Measurements from ENCODE around the gene ARPC5L.

ARPC5L gene

DNA sequence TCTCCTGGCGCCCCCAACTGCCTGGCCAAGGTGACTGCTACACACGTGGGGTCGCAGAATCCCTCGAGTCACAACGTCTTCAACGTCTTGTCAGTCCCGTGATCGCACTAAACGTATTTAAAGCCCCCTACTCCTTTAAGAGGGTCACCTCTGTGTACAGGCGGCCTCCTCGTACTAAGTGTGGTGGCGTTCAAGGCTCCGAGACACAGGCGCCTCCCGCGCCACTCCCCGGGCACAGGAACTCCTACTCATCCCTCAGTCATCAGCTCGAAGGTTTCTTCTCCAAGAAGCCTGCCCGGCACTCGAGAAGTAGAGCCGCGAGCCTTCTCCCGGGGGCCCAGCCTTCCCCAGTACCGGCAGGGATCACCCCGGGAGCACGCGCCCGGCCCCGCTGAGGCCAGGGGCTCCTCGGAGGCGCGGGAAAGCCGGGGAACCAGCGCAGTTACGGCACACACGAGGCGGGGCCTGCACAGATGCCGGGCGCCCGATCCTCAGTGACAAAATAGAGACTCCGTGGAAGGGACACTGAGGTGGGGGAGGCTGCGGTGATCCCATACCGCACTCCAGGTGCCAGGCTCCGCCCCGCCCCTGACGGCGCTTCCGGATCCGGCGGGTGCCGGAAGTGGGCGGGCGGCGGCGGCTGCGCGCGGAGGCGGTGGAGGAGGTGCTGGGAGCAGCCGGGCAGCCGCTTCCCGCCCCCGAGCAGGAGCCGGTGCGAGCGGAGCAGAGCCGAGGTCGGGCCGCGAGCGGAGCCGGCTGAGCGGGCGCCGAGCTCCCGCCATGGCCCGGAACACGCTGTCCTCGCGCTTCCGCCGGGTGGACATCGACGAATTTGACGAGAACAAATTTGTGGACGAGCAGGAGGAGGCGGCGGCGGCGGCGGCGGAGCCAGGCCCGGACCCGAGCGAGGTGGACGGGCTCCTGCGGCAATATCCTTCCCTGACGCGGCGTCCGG is 6.9 kb downstream of the ARPC5L start:
- DNase-seq: peak; percentile 86

DNA sequence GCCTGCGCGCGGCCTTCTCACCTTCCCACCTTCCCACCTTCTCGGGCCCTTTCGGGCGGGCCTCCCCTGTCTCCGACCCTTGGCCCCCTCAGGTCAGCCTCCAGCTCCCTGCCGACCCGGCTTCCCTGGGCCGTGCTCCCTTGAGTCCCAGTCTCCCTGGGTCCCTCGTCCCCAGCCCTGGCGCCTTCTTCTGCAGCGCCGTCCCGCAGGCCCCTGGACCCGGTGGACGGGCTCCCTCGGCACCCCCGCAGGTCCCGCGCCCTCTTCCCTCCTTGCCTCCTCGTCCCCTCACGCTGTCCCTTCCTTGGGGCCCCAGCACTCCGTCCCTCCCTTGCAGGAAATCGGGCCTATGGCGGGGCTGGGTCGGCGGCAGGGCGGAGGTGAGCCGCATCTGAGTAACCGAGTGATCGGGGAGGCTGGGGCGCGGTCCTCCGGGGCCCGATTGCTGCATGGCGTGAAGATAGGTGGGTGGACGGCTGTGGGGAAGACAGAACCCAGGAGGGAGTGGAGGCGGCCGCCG is 7.6 kb downstream of the ARPC5L start:
- DNase-seq: peak; percentile 40

DNA sequence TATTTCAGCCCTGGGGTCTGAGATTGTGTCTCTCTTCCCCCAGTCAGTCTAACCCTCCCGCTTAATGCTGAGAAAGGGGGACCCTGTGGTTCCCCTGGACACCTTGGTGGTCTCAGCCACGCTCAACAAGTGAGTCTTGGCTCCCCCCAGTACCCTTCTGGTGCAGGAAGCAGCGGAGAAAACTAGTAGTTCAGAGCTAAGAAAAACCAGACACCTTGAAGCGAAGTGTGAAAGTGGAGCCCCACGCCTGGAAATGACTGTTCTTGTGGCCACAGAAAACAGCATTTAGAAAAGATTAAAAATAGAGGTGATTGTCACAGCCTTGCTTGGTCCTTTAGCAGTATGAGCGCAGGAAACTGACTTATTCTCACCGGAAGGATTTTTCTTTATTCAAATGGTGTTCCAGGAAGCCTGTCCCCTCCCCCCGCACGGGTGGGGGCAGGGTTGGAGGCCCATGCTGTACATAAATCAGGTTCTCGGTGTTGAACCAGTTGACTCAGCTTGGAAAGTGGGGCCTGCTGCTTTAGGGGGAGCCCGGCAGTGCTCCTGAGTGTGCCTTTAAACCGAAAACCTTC is 8.1 kb downstream of the ARPC5L start:
- DNase-seq: peak; percentile 68

DNA sequence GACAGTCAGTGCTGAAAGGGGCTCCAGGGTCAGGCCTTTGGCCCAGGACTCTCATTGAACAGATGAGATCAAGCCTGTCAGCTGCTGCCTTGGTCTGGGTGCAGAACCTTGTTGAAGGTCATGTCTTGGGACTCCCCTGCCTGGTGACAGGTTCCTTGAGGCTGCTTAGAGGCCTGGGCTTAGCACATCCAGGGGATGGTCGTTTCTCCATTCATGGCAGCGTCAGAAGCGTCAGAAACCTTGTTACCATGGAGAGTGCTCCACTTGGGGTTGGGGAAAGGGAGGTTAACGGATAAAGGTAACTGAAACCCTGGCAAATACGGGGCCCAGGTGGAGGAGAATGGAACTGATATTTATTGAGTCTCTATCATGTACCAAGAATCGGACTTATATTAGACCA is 8.8 kb downstream of the ARPC5L start:
- DNase-seq: no peak

DNA sequence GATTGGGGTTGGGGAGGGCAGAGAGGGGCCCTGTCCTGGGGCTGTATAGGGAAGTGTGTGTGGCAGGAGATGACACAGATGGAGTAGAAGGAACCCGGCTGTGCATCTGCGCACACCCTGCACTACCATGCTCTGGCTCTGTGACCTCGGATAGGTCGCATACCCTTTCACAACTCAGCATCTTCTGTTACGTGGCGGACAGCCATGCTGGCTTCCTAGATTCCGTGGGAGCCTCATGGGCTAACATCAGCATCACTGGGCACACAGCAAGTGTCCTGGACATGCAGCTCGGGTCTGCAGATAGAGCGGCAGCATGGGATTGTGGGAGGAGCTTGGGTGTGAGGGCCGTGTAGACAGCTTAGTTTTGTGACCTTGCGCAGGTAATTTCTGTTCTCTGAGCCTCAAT is 9.2 kb downstream of the ARPC5L start:
- no peak for DNase-seq

DNA sequence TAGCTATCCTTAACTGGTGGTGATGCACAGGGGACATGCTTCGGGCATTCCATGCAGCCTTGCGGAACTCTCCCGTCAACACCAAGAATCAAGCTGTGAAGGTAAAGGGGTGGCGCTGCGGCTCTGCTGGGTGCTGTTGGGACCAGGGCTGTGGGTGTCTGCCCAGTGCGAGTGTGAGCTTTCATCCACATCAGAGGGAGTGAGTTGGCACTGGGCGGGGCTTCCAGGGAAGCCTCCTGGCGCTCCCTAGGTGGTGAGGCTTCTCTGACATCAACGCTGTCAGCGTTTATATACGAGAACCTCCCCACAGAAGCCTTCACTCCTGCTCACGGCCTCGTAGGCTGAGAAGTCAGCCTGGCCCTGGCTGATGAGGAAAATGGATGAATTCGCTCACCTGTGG is 11.7 kb downstream of the ARPC5L start:
- DNase-seq: no peak

DNA sequence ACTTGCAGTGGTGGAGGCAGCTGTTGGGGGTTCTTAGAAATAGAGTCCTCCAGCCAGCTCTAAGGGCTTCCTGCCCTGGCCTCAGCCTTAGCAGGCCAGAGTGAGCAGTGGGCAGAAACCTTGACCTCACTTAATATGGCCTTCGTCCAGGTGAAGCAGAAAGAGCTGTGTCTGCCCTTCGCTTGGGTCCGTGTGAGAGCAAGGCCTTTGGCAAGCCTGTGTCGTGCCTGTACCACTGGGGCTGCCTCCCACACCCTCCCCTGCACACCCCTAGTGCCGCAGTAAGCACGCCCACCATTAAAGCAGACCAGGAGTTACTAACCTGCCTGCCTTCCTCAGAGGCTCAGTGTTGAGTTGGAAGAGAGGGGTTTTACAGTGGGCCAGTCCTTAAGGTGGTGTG is 13.6 kb downstream of the ARPC5L start:
- no peak for DNase-seq

DNA sequence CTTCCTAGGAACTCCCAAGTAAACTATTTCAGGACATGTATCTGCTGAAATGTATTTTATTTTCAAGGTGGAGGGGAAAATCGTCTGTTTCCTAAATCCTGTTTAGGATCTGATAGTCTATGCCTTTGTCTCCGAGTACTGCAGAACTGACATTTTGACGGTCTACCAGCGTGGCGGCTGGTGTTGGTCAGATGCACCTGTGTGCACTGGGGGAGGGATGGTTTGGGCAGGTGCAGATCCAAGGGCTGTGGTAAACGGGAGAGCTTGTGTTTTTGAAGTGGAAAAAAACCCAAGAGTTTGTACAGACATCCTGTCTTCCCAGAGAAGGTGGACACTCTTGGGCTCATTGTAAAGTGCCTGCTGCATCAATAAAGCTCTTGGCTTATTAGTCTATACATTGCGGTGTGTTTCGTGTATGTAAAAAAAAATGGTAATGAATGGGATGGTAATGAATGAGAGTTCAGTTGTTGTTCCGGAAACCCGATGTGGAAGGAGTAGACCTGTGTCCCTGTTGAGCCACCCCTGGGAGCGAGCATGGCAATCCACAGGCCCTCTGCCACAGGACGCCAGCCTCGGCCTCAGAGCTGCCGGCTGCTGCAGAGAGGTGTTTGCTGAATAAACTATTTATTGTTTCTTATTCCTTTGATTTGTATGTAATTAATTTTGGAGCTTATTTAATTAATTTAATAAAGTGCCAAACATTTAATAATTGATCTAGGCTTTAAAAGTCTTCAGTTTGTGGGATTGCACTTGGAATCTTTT is 15.3 kb downstream of the ARPC5L start:
- no peak for DNase-seq

DNA sequence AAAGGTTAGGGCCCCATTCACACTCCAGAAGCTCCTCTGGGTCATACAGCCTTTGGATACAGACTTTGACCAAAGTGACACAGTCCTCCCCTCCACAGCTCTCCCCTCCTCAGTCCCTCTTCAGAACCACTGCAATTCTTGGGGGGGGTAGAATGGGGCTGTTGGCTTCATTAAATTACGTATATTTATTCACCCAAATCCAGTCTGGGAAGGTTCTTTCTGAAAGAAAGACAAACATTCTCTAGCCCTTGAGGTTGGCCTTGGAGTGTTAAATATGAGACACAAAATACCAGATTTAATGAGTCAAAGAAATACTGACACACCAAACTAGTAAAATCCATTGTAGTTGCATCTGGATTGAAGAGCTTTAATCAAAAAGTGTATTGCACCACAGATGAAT is 16.1 kb downstream of the ARPC5L start:
- no peak for DNase-seq

DNA sequence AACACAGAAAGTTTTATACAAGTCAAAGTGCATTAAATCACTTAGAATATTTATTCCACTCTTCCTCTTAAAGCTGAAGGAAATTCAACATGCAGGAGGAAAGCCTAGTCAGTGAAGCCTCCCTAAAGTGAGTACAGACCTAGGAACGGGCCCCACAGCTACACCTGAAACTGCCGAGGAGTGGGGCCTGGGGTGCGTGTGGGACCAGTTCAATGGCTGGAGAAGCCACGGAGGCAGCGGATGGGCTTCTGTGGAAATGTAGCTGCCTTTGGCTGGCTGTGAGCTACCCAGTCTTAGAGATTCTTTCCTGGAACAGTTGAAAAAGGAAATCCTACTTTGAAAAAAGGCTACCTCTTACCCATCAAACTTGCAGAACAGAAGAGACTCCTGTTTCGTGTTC is 16.6 kb downstream of the ARPC5L start:
- no peak for DNase-seq

DNA sequence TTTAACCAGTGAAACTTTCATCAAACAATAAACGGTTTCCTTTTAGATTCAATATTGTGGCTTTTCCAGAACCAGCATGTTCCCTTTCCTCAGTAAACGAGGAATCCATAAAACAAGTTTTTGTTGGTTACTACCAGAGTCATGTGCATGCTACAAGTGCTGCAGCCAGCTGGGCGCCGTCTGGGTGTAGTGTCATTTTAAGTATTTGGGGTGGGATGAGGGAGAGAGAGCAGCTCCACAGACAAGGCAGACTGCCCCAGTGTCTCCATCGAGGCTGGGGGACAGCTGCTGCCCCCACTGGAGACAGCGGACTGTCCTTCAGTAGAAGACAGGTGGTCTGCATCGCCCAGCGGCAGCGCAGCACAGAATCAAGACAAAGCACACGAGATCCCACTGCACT is 17.3 kb downstream of the ARPC5L start:
- no peak for DNase-seq

DNA sequence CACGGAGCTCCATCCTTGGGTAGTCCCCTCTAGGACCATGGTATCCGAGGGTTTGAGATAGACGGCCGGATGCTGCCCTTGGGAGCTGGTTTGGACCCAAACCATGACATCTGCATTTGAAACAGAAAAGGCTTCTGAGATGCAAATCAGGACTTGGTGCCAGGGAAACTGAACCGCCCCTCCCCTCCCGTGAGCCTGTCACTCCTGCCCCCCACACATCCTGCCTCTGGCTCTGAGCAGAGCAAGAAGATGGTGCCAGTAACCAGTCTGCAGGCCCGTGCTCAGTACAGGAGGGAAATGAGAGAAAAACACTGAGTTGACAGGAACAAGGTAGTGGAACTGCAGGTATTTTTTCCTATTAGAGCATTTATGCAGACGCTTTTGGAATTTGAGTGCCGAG is 18.6 kb downstream of the ARPC5L start:
- no peak for DNase-seq

DNA sequence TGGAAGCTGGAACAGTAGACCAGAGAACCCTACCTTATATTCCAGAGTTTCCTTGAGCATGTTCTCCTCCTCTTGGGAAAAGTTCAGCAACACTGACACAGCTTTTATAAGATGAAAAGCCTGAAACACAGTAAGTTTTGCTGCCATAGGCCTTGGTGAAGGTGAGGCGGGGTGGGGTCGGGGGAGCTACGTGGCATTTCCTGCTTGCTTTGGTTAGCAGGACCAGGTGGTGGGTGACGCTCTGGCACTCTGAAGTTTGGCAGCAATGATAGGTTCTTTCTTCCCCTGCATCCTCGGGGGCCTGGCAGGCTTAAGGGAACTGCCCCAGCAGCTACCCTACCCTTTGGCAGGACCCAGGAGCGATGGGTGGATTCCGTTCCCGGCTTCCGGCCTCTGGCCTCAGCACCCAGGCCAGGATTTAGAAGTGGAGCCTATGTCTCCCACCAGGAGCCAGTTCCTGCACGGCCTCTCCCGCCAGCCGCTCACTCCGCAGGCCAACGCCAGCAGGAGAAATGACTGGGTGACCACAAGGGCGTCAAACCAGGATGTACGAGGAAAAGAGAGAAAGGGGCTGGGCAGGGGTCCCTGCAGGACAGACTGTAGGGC is 19.3 kb downstream of the ARPC5L start:
- DNase-seq: no peak

DNA sequence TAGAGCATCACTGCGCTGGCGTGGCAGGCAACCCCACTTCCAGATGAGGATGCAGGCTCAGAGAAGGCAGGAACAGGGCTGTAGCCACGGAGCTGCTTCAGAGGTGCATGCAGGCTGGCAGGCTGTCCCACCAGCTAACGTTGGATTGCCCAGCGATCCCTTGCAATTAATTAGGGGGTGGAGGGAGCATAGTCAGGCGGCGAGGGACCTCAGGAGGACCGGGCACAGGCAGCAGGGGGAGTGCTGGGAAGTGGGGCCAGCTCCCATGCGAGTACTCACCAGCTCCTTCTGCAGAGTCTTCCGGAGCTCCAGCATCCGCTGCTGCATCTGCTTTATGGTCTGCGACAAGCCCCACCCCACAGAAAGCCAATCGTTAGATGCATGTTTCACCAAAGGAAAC is 20.3 kb downstream of the ARPC5L start:
- no peak for DNase-seq

DNA sequence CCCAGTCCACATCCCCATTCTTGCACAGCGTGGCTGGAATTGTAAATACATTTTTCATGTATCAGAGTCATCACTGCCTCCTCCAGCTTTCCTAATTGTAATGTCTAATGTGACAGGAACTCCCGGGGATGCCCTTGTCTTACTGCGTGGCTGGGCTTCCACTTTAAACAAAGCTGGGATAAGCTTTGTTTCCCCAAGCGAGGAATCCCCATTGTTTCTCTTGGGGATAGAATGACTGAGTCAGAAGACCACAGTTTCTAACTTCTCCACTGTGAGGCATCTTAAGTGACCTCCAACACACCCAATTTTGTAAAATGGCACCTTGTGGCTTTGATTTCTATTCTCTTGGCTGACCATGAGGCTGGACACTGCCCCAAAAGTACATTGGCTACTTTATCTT is 22.4 kb downstream of the ARPC5L start:
- DNase-seq: no peak

DNA sequence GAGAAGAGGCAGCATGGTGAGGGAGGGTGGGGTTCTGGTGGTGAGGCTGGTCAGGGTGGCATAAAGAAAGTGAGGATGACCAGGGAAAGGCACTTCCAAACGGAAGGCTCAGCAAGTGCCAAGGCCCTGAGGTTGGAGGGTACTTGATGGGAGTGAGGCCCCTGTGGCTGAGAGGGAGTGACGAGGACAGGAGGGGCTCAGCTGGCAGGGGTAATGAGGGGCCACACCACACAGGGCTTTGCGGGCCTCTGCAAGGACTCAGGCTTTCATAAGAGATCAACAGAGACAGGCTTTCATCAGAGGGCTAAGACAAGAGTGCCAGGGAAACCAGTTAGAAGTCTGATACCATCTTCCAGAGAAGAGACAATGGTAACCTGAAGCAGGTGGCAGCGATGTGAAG is 23.6 kb downstream of the ARPC5L start:
- DNase-seq: no peak

DNA sequence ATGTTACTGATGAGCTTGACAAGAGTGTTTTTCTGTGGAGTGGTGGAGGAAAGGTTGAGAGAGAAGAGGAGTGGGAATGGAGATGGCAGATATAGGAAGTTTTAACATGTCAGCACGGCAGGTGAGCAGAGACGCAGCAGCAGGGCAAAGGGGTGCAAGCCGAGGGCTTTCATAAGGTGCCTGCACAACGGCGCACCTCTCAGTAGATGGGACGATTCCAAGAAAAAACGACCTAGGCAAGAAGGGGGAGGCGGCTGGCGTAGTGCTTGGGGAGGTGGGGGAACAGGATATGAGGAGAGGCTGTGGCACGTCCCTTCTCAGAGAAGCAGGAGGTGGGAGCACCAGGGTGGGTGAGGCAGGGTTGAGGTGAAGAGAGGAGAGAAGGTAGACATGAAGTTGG is 24.5 kb downstream of the ARPC5L start:
- no peak for DNase-seq

DNA sequence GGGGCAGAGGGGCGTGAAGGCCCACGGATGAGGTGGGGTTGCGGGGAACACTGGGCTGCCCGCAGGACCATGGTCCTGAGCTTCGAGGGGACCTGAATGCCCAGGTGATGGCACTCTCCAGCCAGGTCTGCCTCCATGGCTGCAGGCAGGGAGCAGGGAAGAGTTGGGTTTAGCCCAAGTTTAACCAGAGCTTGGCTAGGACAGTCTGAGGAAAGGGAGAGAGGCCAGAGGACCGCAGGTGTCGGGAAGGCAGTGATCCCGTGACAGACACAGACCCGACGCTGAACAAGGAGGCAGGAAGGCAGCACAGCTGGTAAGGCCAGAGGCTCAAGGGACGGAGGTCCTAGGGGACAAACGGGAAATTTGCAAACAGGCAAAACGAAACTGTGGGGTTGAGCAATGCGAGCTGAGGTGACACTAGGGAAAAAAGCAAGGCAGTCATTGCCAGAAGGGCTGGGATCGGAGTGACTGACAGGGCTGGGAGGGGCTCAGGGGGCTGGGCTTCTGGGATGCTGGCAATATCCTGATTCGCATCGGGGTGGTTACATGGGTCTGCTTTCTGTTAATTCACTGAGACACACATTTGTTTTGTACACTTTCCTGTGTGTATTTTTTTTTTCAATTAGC is 25.0 kb downstream of the ARPC5L start:
- no peak for DNase-seq

DNA sequence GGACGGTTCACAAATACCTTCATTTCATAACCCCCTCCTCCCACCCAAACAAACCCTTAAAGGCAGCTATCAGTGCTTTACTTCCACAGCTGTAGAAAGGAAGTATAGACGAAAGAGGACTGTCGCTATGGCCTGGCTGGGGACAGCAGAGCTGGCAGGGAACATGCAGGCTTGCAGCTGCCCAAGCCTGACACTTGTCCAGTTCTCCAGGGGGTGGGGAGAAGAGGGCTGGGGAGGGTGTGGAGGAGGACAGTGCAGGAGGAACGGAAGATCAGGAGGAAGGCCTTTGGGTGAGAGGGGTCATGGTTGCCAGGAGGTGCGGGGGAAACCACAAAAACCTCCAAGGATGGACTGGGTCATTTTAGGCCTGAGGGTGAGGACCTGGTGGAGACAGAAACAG is 25.9 kb downstream of the ARPC5L start:
- DNase-seq: no peak

DNA sequence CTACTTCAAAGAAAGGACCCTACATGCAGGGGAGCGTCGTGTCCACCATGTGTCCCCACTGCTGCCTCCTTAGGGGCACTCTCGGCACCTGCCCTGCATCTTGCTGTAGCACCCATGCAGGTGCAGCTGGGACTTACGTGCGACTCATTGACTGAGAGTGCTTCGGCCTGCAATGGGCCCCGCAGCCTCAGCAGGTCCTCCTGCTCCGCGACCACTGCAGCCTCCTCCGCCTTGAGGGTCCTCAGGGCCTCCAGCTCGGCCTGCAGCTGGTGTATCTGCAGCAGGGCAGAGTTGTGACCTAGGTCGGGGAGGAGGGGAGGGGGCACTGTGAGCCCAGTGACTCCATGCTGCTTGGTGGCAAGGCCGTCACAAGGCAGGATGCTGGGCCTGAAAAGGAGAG is 27.1 kb downstream of the ARPC5L start:
- DNase-seq: no peak

DNA sequence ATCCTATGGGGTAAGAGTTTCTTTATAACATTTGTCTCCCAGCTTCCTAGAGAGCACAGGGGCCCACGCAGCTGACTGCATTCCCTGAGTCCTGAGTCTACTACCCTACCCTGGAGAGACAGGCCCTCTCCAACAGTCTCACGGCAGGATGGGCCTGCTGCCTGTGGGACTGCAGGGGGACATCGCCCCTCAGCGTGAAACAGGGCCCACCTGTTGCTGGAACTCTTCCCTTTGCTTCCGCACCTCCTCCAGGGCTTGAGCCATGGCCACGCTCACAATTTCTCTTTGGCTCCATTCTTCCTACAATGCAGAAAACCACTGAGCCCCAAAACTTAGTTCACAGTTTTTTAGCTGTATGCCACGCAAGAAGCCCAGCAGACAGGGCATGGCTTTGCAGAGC is 28.2 kb downstream of the ARPC5L start:
- no peak for DNase-seq

DNA sequence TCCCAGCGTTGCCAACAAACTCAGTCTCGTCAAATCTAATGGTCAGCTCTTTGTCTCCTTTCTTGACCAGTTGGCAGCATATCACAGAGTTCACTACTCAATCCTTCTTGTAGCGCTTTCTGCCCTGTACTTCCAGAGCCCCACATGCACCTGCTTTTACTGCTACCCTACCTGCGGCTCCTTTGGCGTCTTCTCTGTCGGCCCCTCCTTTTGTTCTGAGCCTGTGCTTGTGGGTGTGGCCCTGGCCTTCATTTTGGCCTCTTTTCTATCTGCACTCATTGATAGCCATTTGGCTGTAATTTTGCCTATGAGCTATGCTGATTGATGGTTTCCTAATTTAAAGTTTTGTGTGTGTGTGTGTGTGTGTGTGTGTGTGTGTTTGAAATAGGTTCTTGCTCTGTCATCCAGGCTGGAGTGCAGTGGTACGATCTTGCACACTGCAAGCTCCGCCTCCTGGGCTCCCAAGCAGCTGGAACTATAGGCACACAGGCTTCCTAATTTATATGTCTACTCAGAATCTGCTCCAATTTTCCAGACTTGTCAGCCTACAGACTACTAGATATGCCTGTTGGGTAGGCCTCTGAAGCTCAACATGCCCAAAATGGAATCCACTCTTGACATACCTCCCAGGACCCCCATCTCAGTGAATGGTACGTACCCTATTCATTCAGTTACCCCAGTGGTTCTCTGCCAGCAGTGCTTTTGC is 32.3 kb downstream of the ARPC5L start:
- no peak for DNase-seq

Measured in activated CD4-positive, alpha-beta T cell treated with anti-CD3 and anti-CD28 coated beads, Interleukin-2, amount 50 U/mL, for 1 hour (primary cell).